Activated CD4-positive, alpha-beta memory T cell treated with anti-CD3 and anti-CD28 coated beads for 36 hours (primary cell): Measurements from ENCODE around the gene PTPRM. TPM values are rescaled to one million over a fixed set of nuclear protein-coding genes. Genes with fewer than 3 reads are reported as not detected.

Experiments used
- CTCF ChIA-PET: fragments of 350-600 bp; sonication (Branson Sonifier 250); formaldehyde crosslinking; loops from one replicate; lab custom pipeline; 2021; ENCODE audit warnings: antibody characterized with exemption, inconsistent platforms; lab: Charles Lee
- POLR2A ChIA-PET: fragments of 350-600 bp; sonication (Branson Sonifier 250); formaldehyde crosslinking; loops from one replicate; lab custom pipeline; 2021; ENCODE audit warnings: antibody characterized with exemption; lab: Charles Lee
- DNase-seq: peaks from one replicate; pipeline ENCODE4 v3.0.0-alpha.2; 2020
- H3K27ac Mint-ChIP-seq: one replicate; pipeline ENCODE4 v1.8.0; 2021; ENCODE audit warnings: mixed read lengths
- H3K27me3 Mint-ChIP-seq: one replicate; pipeline ENCODE4 v1.8.0; 2021; ENCODE audit warnings: mixed read lengths
- H3K36me3 Mint-ChIP-seq: one replicate; pipeline ENCODE4 v1.8.0; 2021; ENCODE audit warnings: mixed read lengths
- H3K4me1 Mint-ChIP-seq: one replicate; pipeline ENCODE4 v1.8.0; 2021; ENCODE audit warnings: low read depth, mixed read lengths
- H3K4me3 Mint-ChIP-seq: one replicate; pipeline ENCODE4 v1.8.0; 2021; ENCODE audit warnings: mild to moderate bottlenecking, mixed read lengths
- H3K9me3 Mint-ChIP-seq: one replicate; pipeline ENCODE4 v1.8.0; 2021; ENCODE audit warnings: mixed read lengths
- intact Hi-C: fragments of 100-400 bp; cut with micrococcal nuclease; formaldehyde crosslinking; loops from one replicate; pipeline ENCODE4 v1.15.1; 2023
- total RNA-seq, 2 experiments: library from RNA; stranded (reverse); gene quantifications; one replicate each; pipeline ENCODE4 v1.2.3, GENCODE V29; 2021

Gene PTPRM
- total RNA-seq, 2 experiments from 2014 or later, result 7.0 to 8.6 TPM

GRCh38 chr18:7592305-7593071 lies 25.4 kb downstream of the PTPRM start:
- ChIA-PET CTCF (no interaction called here), POLR2A (interaction anchor here (0.6 kb wide), 1 partner anchor 335 kb away, joined by 4 read pairs; no protein-coding TSS in a partner anchor)
- intact Hi-C loops, result no loop called here
- no peak overlapping the region for H3K4me3 Mint-ChIP-seq
- H3K36me3 Mint-ChIP-seq, result no peaks in the 10 kb centered on the region
- DNase-seq, result no peak
- no peak overlapping the region for H3K27ac Mint-ChIP-seq
- H3K9me3 Mint-ChIP-seq, result no peaks in the 10 kb centered on the region
- no peaks in the 10 kb centered on the region for H3K4me1 Mint-ChIP-seq
- H3K27me3 Mint-ChIP-seq, result no peaks in the 10 kb centered on the region

DNA sequence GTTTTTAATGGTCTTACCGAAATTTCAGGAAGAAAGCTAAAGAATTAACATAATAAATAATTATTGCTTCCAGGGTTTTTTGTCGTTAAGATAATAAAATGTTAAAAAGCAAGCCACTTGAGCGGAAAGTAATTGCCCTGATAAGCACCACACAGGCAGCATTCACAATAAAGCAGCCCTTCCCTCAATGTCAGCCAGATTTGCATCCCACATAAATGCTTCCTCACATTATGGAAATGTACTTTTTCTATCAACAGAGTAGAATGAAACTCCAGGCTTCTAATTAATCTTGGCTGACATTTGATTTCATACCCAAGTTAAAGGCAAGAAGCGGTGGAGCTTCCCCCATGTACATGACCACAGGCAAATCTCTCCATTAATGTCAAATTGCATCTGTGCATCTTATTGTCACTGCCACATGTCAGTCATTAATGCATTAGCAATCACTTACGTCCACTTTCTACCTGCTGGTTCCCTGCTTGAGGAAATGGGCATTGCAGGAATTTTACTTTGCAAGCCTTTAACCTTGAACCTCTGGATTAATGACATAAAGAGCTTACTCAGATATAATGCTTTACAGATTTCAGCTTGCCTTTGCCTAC lies 26.2 kb downstream of the PTPRM start:
- Mint-ChIP-seq H3K27me3 (no peaks in the 10 kb centered on the region), H3K4me1 (no peaks in the 10 kb centered on the region), H3K4me3 (no peak overlapping the region), H3K36me3 (no peaks in the 10 kb centered on the region), H3K27ac (no peak overlapping the region), H3K9me3 (no peaks in the 10 kb centered on the region)
- POLR2A ChIA-PET, result no interaction called here
- CTCF ChIA-PET, result no interaction called here
- DNase-seq, result no peak
- intact Hi-C loops, result no loop called here

- ChIA-PET CTCF (no interaction called here), POLR2A (no interaction called here)
- DNase-seq, result no peak
- no peaks in the 10 kb centered on the region for H3K9me3 Mint-ChIP-seq
- H3K36me3 Mint-ChIP-seq, result no peaks in the 10 kb centered on the region
- no peaks in the 10 kb centered on the region for H3K27me3 Mint-ChIP-seq
- H3K4me1 Mint-ChIP-seq, result no peaks in the 10 kb centered on the region
- no peak overlapping the region for H3K4me3 Mint-ChIP-seq
- intact Hi-C loops, result no loop called here
- H3K27ac Mint-ChIP-seq, result no peak overlapping the region
These were observed 29.0 kb downstream of the PTPRM start for GRCh38 chr18:7596147-7596546.

DNA sequence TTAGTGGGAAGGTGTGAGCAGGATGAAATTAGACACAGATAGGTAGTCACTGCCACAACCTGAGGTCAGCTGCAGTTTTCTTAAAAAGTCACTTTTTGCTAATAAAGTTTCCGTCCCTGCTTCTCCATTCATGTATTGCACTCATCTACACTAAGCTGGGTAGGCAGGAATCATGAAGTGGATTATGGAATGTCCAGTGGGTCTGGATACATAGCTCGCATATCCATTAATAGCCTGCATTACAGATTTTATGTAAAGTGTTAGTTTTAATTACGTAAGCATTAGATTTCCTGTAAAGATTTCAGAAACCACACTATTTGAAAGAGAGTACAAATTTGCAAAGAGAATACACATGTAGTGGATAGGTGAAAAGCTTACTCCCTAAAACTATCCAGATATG lies 30.4 kb downstream of the PTPRM start:
- Mint-ChIP-seq H3K9me3 (no peaks in the 10 kb centered on the region), H3K4me1 (no peaks in the 10 kb centered on the region), H3K27me3 (no peaks in the 10 kb centered on the region), H3K4me3 (no peak overlapping the region), H3K36me3 (no peaks in the 10 kb centered on the region), H3K27ac (no peak overlapping the region)
- POLR2A ChIA-PET, result no interaction called here
- DNase-seq, result no peak
- intact Hi-C loops, result no loop called here
- CTCF ChIA-PET, result no interaction called here

GRCh38 chr18:7598167-7599047 lies 31.3 kb downstream of the PTPRM start:
- ChIA-PET POLR2A (no interaction called here), CTCF (interaction anchor here (0.6 kb wide), 1 partner anchor 73 kb away, joined by 3 read pairs; no protein-coding TSS in a partner anchor)
- Mint-ChIP-seq H3K4me3 (no peak overlapping the region), H3K27ac (no peak overlapping the region), H3K36me3 (no peaks in the 10 kb centered on the region), H3K27me3 (no peaks in the 10 kb centered on the region), H3K9me3 (no peaks in the 10 kb centered on the region), H3K4me1 (no peaks in the 10 kb centered on the region)
- no peak for DNase-seq
- intact Hi-C loops, result no loop called here

DNA sequence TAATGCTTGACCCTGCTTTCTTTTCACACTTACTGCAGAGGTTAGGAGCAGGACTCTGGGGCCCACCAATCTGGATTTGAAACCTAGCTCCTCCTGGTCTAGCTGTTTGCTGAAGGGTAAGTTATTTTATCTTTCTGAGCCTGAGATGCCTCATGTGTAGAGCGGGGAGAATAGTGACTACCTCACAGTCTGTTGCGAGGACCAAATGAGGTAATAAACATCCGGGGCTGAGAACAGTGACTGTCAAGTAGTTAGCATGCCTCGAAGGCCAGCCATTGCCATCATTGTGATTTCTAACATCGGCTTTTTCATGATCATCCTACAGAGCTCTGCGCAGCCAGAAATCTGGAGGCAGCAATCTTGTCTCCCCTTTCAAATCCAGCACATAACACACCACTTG lies 32.9 kb downstream of the PTPRM start:
- ChIA-PET CTCF (no interaction called here), POLR2A (no interaction called here)
- intact Hi-C loops, result no loop called here
- H3K4me1 Mint-ChIP-seq, result no peaks in the 10 kb centered on the region
- H3K9me3 Mint-ChIP-seq, result no peaks in the 10 kb centered on the region
- no peaks in the 10 kb centered on the region for H3K36me3 Mint-ChIP-seq
- no peaks in the 10 kb centered on the region for H3K27me3 Mint-ChIP-seq
- H3K27ac Mint-ChIP-seq, result no peak overlapping the region
- no peak overlapping the region for H3K4me3 Mint-ChIP-seq
- no peak for DNase-seq

DNA sequence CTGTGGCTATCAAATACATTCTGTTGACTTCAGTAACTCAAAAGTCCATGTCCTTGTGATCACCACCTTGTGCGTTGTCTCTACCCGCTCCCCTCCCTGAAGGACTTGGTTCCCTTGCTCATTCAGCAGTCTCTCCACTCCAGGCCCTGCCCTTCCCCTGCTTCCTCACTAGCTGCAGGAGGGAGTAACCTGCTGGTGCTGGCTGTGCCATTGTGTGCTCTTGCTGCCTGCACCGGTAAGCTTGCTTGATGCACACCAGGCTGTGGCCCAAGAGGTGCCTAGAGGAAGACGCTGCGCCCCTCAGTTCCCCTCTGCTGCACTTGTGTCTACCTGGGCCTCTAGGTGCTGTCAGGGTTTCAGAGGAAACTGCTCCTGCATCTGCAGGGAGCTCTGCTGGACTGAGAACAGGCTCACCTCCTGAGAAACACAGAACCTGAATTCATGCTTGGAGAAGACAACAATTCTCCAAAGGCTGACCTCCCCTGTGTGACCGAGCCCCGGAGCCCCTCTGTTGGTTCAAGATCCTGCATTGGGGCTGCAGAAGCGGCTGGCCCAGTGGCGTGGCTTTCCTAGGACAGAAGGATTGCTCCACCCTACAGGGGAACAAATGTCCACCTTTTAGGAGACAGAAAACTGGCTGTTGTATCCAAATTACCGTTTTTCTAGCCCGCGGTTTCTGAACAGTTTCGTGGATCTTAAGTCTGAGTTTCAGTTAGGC lies 33.6 kb downstream of the PTPRM start:
- intact Hi-C loops, result no loop called here
- no peaks in the 10 kb centered on the region for H3K27me3 Mint-ChIP-seq
- no peak overlapping the region for H3K4me3 Mint-ChIP-seq
- H3K36me3 Mint-ChIP-seq, result no peaks in the 10 kb centered on the region
- H3K9me3 Mint-ChIP-seq, result no peaks in the 10 kb centered on the region
- H3K4me1 Mint-ChIP-seq, result no peaks in the 10 kb centered on the region
- DNase-seq, result no peak
- POLR2A ChIA-PET, result no interaction called here
- CTCF ChIA-PET, result no interaction called here
- no peak overlapping the region for H3K27ac Mint-ChIP-seq

DNA sequence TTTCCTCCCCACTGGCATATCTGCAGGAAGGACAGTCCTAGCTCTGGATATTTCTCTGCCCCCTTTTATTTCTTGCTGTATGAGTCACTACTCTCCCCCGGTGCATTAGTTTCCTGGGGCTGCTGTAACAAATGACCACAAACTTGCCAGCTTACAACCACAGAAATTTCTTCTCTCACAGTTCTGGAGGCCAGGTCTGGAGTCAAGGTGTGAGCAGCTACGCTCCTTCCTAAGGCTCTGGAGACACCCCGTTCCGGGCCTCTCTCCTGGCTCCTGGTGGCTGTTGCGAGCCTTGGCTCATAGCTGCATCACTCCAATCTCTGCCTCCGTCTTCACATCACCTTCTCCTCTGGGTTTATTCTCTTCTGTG lies 34.1 kb downstream of the PTPRM start:
- ChIA-PET POLR2A (no interaction called here), CTCF (no interaction called here)
- H3K27me3 Mint-ChIP-seq, result no peaks in the 10 kb centered on the region
- H3K36me3 Mint-ChIP-seq, result no peaks in the 10 kb centered on the region
- H3K4me3 Mint-ChIP-seq, result no peak overlapping the region
- no peak for DNase-seq
- no peaks in the 10 kb centered on the region for H3K9me3 Mint-ChIP-seq
- no peak overlapping the region for H3K27ac Mint-ChIP-seq
- intact Hi-C loops, result no loop called here
- no peaks in the 10 kb centered on the region for H3K4me1 Mint-ChIP-seq

DNA sequence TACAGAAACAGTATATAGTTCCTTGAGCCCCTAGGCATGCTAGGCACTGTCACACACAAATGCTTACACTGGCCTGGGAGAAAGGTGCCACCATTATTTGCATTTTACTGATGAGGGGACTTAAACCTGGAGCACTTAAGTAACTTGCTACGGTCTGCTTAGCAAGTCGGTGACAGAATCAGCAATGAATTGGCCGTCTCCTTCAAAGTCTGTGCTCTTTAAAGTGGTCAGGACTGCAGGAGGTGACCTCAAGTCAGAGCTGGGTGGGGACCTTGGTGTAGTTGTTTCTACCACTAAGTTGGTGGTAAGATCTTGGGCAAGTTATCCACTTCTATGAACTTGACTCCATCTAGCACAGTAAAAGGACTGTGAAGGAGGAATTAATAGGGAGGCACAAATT lies 34.8 kb downstream of the PTPRM start:
- Mint-ChIP-seq H3K4me1 (no peaks in the 10 kb centered on the region), H3K9me3 (no peaks in the 10 kb centered on the region), H3K36me3 (no peaks in the 10 kb centered on the region), H3K27me3 (no peaks in the 10 kb centered on the region), H3K4me3 (no peak overlapping the region), H3K27ac (no peak overlapping the region)
- ChIA-PET CTCF (no interaction called here), POLR2A (no interaction called here)
- intact Hi-C loops, result no loop called here
- no peak for DNase-seq

DNA sequence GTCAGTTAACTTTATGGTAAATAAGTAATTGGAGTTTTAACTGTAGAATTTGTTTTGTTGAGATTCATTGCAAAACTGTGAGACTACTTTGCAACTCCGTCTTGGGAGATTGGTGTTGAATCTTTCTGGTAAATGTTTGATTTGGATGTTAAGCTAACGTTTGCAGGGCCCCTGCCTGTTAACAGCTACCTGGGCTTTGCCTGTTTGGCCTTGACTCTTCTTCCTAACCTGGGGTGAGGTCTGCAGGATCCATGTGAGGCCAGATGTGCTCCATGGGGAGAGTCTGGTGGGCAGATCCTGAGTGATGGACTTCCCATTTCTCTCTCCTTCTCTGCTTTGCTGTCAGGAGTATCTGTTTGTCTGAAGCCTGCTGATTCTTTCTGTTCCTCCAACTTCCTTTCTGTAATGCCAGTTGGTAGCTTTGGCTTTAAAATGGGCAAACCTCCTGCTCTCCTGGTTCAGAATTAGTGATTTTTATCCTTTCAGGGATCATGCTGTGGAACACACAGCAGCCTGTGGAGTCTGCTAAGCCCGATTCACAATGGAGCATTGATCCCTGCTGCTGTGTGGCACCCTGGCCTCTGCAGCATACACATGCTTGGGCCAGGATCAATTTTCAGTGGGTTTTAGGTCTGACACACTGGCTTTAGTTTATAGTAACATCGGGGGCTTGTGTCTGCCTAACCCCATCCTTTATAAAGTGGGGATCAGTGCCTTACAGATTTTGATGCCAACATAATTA lies 36.3 kb downstream of the PTPRM start:
- no peak for DNase-seq
- no peaks in the 10 kb centered on the region for H3K36me3 Mint-ChIP-seq
- H3K27me3 Mint-ChIP-seq, result no peaks in the 10 kb centered on the region
- H3K4me1 Mint-ChIP-seq, result no peaks in the 10 kb centered on the region
- POLR2A ChIA-PET, result no interaction called here
- intact Hi-C loops, result no loop called here
- H3K9me3 Mint-ChIP-seq, result no peaks in the 10 kb centered on the region
- no peak overlapping the region for H3K4me3 Mint-ChIP-seq
- no peak overlapping the region for H3K27ac Mint-ChIP-seq
- CTCF ChIA-PET, result no interaction called here

- POLR2A ChIA-PET, result no interaction called here
- Mint-ChIP-seq H3K4me1 (no peaks in the 10 kb centered on the region), H3K27ac (no peak overlapping the region), H3K36me3 (no peaks in the 10 kb centered on the region), H3K9me3 (no peaks in the 10 kb centered on the region), H3K4me3 (no peak overlapping the region), H3K27me3 (no peaks in the 10 kb centered on the region)
- intact Hi-C loops, result no loop called here
- CTCF ChIA-PET, result no interaction called here
- DNase-seq, result no peak
These were observed 37.2 kb downstream of the PTPRM start for GRCh38 chr18:7604361-7604760.
